Liver (tissue), 9 donors: ENCODE data around the gene GASK1B. TPM values are rescaled to one million over a fixed set of nuclear protein-coding genes. Genes with fewer than 3 reads are reported as not detected.

ENCODE experiments used
- DNase-seq: peaks from one replicate; pipeline ENCODE4 v3.0.0-alpha.2; 2017; ENCODE audit warnings: low spot score
- H3K27ac ChIP-seq, 2 donors: one replicate each; pipeline ENCODE4 v1.7.0; 2013; ENCODE audit warnings: inconsistent platforms in 2 of 2, low read length in 2 of 2, control low read depth in 1 of 2, low read depth in 1 of 2, mild to moderate bottlenecking in 1 of 2
- H3K27me3 ChIP-seq, 4 donors: one replicate each; pipeline versions ENCODE4 v1.6.1 to v1.7.0; 2013; ENCODE audit warnings: low read length in 3 of 4, inconsistent platforms in 1 of 4, mild to moderate bottlenecking in 1 of 4, moderate library complexity in 1 of 4; ENCODE audit not compliant: control insufficient read depth in 4 of 4, insufficient read depth in 4 of 4
- H3K36me3 ChIP-seq, 4 donors: one replicate each; pipeline versions ENCODE4 v1.6.1 to v1.7.0; 2013; ENCODE audit warnings: low read length in 3 of 4, mild to moderate bottlenecking in 3 of 4, low read depth in 1 of 4, moderate library complexity in 1 of 4; ENCODE audit not compliant: control insufficient read depth in 4 of 4, insufficient read depth in 3 of 4
- H3K4me1 ChIP-seq, 4 donors: one replicate each; pipeline versions ENCODE4 v1.6.1 to v1.7.0; 2013; ENCODE audit warnings: low read length in 3 of 4, mild to moderate bottlenecking in 3 of 4, moderate library complexity in 1 of 4; ENCODE audit not compliant: control insufficient read depth in 4 of 4, insufficient read depth in 4 of 4
- H3K4me3 ChIP-seq, 3 donors: one replicate each; pipeline versions ENCODE4 v1.6.1 to v1.7.0; 2013; ENCODE audit warnings: low read length in 3 of 3, control low read depth in 1 of 3, low read depth in 1 of 3, mild to moderate bottlenecking in 1 of 3
- H3K9ac ChIP-seq, 2 donors: one replicate each; pipeline ENCODE4 v1.7.0; 2013; ENCODE audit warnings: low read length in 2 of 2, mild to moderate bottlenecking in 2 of 2, moderate library complexity in 2 of 2, control low read depth in 1 of 2, low read depth in 1 of 2
- H3K9me3 ChIP-seq, 4 donors: one replicate each; pipeline versions ENCODE4 v1.6.1 to v1.7.0; 2013; ENCODE audit warnings: low read length in 3 of 4; ENCODE audit not compliant: control insufficient read depth in 4 of 4
- EGR1 ChIP-seq, 2 donors: IDR thresholded peaks; 2 replicates each; pipeline ENCODE4 v1.6.1; 2016 to 2018; ENCODE audit warnings: antibody characterized with exemption in 2 of 2, low read depth in 2 of 2
- FOXA1 ChIP-seq: IDR thresholded peaks from 2 replicates; pipeline ENCODE4 v1.6.1; 2016; ENCODE audit warnings: antibody characterized with exemption
- FOXA2 ChIP-seq: IDR thresholded peaks from 2 replicates; pipeline ENCODE4 v1.6.1; 2016; ENCODE audit warnings: antibody characterized with exemption
- GABPA ChIP-seq, 2 donors: IDR thresholded peaks in 1 of 2; conservative IDR thresholded peaks in 1 of 2; 2 replicates each; pipeline ENCODE4 v1.6.1; 2016; ENCODE audit warnings: antibody characterized with exemption in 2 of 2, mild to moderate bottlenecking in 1 of 2, moderate library complexity in 1 of 2
- HNF4G ChIP-seq: IDR thresholded peaks from 2 replicates; pipeline ENCODE4 v1.6.1; 2016; ENCODE audit warnings: antibody characterized with exemption
- JUND ChIP-seq, 2 donors: IDR thresholded peaks; 2 replicates each; pipeline ENCODE4 v1.6.1; 2016; ENCODE audit warnings: antibody characterized with exemption in 2 of 2
- NR2F2 ChIP-seq: IDR thresholded peaks from 2 replicates; pipeline ENCODE4 v1.6.1; 2016; ENCODE audit warnings: antibody characterized with exemption
- RAD21 ChIP-seq, 2 donors: IDR thresholded peaks; 2 replicates each; pipeline ENCODE4 v1.6.1; 2016; ENCODE audit warnings: antibody characterized with exemption in 2 of 2, mild to moderate bottlenecking in 2 of 2
- RXRA ChIP-seq, 2 donors: IDR thresholded peaks; 2 replicates each; pipeline ENCODE4 v1.6.1; 2017 to 2018; ENCODE audit warnings: antibody characterized with exemption in 2 of 2, mild to moderate bottlenecking in 1 of 2
- SP1 ChIP-seq: IDR thresholded peaks from 2 replicates; pipeline ENCODE4 v1.6.1; 2018; ENCODE audit warnings: antibody characterized with exemption, mild to moderate bottlenecking
- TAF1 ChIP-seq: conservative IDR thresholded peaks from 2 replicates; pipeline ENCODE4 v1.6.1; 2016; ENCODE audit warnings: antibody characterized with exemption, mild to moderate bottlenecking
- YY1 ChIP-seq: IDR thresholded peaks from 2 replicates; pipeline ENCODE4 v1.6.1; 2016; ENCODE audit warnings: antibody characterized with exemption, mild to moderate bottlenecking
- WGBS: extraction: QIAGEN DNeasy Blood & Tissue Kit; methylation state at CpG from one replicate; pipeline ENCODE4 v1.1.7; 2013; 5-methylcytosine and 5-hydroxymethylcytosine counted together
- polyA plus RNA-seq, 2 donors: library from polyadenylated mRNA; stranded (reverse) in 1 of 2; unstranded in 1 of 2; fragments of 200-250 nt in 1 of 2; fragments of >200 nt in 1 of 2; fragmentation: Nextera tagmentation in 1 of 2; extraction: Ambion mirVana in 1 of 2; gene quantifications; one replicate each; pipeline versions ENCODE4 v1.2.1 to v1.2.3, GENCODE V29; 2013 to 2015
- total RNA-seq, 2 donors: library from RNA; depleted of rRNA; stranded (reverse); fragments of >200 nt; gene quantifications; one replicate each; pipeline ENCODE4 v1.2.3, GENCODE V29; 2014
- TF ChIP-seq, protein P1 (sequence below): fragments of 150-350 bp; IDR thresholded peaks from 2 replicates; pipeline ENCODE4 v1.5.1; 2017; ENCODE audit warnings: improper control_type of control experiment, low read depth, low read length; ENCODE audit not compliant: missing input control
- TF ChIP-seq, protein P2 (sequence below): IDR thresholded peaks from 2 replicates; pipeline ENCODE4 v1.6.1; 2016; ENCODE audit warnings: antibody characterized with exemption
- TF ChIP-seq, protein P3 (sequence below): IDR thresholded peaks from 2 replicates; pipeline ENCODE4 v1.6.1; 2016; ENCODE audit warnings: antibody characterized with exemption
- TF ChIP-seq, protein P4 (sequence below): IDR thresholded peaks from 2 replicates; pipeline ENCODE4 v1.6.1; 2016; ENCODE audit warnings: antibody characterized with exemption, mild to moderate bottlenecking
- donor health status: healthy.
- donor health status: healthy.
- donor health status: healthy.
- donor health status: healthy.
- donor health status: healthy.

Gene GASK1B
- total and polyA plus RNA-seq, 4 donors, result 1.3 to 8.2 (median 4.4) TPM

DNA sequence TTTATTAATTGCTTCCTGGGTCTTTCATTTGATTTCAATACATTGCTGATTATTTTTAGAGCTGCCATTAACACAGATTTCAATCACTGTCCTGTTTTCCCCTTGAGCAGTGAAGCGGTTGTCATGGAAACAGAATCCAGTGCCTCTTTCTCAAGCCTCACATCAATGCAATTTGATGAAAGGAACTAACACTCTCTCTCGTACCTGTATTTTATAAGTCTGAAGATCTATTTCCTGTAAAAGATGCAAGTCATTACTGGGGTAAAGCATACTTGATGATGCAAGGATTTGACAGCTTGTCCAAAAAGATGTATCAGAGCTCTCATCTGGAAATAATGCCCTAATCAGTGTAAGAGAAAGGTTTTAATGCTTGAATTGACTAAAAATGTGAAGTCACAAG, 17.9 kb upstream of the GASK1B start (continued):
- TF ChIP-seq, protein P1, sequence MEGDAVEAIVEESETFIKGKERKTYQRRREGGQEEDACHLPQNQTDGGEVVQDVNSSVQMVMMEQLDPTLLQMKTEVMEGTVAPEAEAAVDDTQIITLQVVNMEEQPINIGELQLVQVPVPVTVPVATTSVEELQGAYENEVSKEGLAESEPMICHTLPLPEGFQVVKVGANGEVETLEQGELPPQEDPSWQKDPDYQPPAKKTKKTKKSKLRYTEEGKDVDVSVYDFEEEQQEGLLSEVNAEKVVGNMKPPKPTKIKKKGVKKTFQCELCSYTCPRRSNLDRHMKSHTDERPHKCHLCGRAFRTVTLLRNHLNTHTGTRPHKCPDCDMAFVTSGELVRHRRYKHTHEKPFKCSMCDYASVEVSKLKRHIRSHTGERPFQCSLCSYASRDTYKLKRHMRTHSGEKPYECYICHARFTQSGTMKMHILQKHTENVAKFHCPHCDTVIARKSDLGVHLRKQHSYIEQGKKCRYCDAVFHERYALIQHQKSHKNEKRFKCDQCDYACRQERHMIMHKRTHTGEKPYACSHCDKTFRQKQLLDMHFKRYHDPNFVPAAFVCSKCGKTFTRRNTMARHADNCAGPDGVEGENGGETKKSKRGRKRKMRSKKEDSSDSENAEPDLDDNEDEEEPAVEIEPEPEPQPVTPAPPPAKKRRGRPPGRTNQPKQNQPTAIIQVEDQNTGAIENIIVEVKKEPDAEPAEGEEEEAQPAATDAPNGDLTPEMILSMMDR, result no peak
- TF ChIP-seq RXRA (IDR thresholded peaks at IDR 0.05), result no peak
- no peak for TF ChIP-seq SP1
- no peak for TF ChIP-seq HNF4G

DNA sequence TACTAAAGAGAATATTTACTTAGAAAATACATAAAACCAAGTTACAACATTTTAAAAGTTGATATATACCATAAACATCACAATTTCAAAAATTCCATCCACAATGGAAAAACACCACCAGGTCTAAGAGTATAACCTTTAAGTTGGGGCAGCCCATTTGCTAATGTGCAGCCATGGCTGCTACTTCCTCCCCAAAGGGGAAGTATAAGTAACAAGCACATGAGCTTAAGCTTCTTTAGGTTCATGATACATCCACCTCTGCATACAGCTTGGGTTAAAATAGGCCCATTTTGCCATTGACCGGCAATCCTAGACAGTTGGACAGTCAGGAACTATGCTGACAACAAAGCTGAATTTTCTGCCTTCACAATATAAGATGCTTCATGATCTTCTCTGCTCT, 16.6 kb upstream of the GASK1B start:
- 95% methylated on average over 1 of the region's 1 CpG for WGBS
- H3K36me3 ChIP-seq, result peaks cover 0 to 2% (median 0%) of the 10 kb centered on the region in 4 donors
- H3K27me3 ChIP-seq, result no peaks in the 10 kb centered on the region
- no peak for TF ChIP-seq NR2F2
- no peak overlapping the region for H3K27ac ChIP-seq
- H3K4me1 ChIP-seq, result no peaks in the 10 kb centered on the region
- H3K4me3 ChIP-seq, result no peak overlapping the region
- no peaks in the 10 kb centered on the region for H3K9me3 ChIP-seq
- DNase-seq, result no peak
- H3K9ac ChIP-seq, result no peak overlapping the region

DNA sequence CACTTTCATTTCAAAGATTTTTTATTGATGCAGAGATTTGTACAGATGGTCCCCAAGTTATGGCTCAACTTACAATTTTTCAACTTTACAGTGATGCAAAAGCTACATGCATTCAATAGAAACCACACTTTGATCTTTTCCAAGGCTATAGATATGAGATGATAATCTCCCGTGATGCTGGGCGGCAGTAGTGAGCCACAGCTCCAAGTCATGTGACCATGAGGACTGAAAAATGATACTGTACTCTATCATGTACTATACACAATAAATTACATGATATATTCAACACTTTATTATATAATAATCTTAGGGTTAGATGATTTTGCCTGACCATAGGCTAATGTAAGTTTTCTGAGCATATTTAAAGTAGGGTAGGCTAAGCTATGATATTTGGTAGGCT, 14.0 kb upstream of the GASK1B start:
- Histone ChIP-seq H3K27ac (no peak overlapping the region), H3K36me3 (peaks cover 0 to 2% (median 0%) of the 10 kb centered on the region in 4 donors), H3K27me3 (peaks cover 0 to 3% (median 0%) of the 10 kb centered on the region in 4 donors), H3K4me1 (no peaks in the 10 kb centered on the region), H3K9me3 (peaks cover 0 to 3% (median 0%) of the 10 kb centered on the region in 4 donors), H3K4me3 (no peak overlapping the region), H3K9ac (no peak overlapping the region)
- DNase-seq, result no peak
- 55% methylated on average over 2 of the region's 2 CpGs for WGBS
- TF ChIP-seq, protein P2, sequence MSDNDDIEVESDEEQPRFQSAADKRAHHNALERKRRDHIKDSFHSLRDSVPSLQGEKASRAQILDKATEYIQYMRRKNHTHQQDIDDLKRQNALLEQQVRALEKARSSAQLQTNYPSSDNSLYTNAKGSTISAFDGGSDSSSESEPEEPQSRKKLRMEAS, result no peak
- TF ChIP-seq, protein P1, result no peak
- TF ChIP-seq SP1 (no peak), GABPA (IDR thresholded peaks at IDR 0.05 in 1 of 2, conservative IDR thresholded peaks at IDR 0.05 in 1 of 2) (no peak), FOXA2 (no peak), TAF1 (no peak), YY1 (no peak), FOXA1 (no peak), RAD21 (IDR thresholded peaks at IDR 0.05) (no peak), NR2F2 (no peak), EGR1 (IDR thresholded peaks at IDR 0.05; ENCODE audit: low read depth in 2 of 2) (no peak), JUND (IDR thresholded peaks at IDR 0.05) (no peak), HNF4G (no peak), RXRA (IDR thresholded peaks at IDR 0.05) (no peak)
- TF ChIP-seq, protein P3, sequence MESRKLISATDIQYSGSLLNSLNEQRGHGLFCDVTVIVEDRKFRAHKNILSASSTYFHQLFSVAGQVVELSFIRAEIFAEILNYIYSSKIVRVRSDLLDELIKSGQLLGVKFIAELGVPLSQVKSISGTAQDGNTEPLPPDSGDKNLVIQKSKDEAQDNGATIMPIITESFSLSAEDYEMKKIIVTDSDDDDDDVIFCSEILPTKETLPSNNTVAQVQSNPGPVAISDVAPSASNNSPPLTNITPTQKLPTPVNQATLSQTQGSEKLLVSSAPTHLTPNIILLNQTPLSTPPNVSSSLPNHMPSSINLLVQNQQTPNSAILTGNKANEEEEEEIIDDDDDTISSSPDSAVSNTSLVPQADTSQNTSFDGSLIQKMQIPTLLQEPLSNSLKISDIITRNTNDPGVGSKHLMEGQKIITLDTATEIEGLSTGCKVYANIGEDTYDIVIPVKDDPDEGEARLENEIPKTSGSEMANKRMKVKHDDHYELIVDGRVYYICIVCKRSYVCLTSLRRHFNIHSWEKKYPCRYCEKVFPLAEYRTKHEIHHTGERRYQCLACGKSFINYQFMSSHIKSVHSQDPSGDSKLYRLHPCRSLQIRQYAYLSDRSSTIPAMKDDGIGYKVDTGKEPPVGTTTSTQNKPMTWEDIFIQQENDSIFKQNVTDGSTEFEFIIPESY, result no peak
- TF ChIP-seq, protein P4, sequence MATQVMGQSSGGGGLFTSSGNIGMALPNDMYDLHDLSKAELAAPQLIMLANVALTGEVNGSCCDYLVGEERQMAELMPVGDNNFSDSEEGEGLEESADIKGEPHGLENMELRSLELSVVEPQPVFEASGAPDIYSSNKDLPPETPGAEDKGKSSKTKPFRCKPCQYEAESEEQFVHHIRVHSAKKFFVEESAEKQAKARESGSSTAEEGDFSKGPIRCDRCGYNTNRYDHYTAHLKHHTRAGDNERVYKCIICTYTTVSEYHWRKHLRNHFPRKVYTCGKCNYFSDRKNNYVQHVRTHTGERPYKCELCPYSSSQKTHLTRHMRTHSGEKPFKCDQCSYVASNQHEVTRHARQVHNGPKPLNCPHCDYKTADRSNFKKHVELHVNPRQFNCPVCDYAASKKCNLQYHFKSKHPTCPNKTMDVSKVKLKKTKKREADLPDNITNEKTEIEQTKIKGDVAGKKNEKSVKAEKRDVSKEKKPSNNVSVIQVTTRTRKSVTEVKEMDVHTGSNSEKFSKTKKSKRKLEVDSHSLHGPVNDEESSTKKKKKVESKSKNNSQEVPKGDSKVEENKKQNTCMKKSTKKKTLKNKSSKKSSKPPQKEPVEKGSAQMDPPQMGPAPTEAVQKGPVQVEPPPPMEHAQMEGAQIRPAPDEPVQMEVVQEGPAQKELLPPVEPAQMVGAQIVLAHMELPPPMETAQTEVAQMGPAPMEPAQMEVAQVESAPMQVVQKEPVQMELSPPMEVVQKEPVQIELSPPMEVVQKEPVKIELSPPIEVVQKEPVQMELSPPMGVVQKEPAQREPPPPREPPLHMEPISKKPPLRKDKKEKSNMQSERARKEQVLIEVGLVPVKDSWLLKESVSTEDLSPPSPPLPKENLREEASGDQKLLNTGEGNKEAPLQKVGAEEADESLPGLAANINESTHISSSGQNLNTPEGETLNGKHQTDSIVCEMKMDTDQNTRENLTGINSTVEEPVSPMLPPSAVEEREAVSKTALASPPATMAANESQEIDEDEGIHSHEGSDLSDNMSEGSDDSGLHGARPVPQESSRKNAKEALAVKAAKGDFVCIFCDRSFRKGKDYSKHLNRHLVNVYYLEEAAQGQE, result no peak
